Panc1 (cell line): ENCODE measurements around the gene CABP4.

Experiments
- POLR2AphosphoS5 ChIP-seq: IDR thresholded peaks from 2 replicates; pipeline ENCODE4 v1.6.1; 2012; ENCODE audit warnings: mild to moderate bottlenecking, low read depth, low read length, moderate library complexity
- TF ChIP-seq, protein P1 (sequence below), 2 experiments: IDR thresholded peaks; 2 replicates each; pipeline ENCODE4 v1.6.1; 2011 to 2012; ENCODE audit warnings: low read depth in 2 of 2, control low read depth in 1 of 2, low read length in 1 of 2, mild to moderate bottlenecking in 1 of 2, moderate library complexity in 1 of 2; ENCODE audit not compliant: insufficient read depth in 1 of 2
- TF ChIP-seq, protein P2 (sequence below): fragments of 450-650 bp; IDR thresholded peaks from 2 replicates; pipeline ENCODE4 v1.5.1; 2017; ENCODE audit warnings: mild to moderate bottlenecking

DNA sequence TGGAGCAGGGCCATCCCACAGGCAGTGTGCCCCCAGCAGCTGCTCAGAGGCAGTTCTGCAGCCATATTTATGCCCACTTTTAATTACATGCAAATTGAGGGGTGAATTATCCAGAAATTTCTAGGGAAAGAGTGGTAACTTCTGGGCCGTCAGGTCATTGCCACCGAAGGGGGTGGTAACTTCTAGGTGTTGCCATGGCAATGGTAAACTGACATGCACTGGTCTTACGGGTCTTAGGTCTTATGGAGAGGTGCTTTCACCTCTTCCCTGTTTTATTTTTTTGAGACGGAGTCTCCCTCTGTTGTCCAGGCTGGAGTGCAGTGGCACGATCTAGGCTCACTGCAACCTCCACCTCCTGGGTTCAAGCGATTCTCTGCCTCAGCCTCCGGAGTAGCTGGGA lies 17.7 kb downstream of the CABP4 start:
- TF ChIP-seq, protein P1, sequence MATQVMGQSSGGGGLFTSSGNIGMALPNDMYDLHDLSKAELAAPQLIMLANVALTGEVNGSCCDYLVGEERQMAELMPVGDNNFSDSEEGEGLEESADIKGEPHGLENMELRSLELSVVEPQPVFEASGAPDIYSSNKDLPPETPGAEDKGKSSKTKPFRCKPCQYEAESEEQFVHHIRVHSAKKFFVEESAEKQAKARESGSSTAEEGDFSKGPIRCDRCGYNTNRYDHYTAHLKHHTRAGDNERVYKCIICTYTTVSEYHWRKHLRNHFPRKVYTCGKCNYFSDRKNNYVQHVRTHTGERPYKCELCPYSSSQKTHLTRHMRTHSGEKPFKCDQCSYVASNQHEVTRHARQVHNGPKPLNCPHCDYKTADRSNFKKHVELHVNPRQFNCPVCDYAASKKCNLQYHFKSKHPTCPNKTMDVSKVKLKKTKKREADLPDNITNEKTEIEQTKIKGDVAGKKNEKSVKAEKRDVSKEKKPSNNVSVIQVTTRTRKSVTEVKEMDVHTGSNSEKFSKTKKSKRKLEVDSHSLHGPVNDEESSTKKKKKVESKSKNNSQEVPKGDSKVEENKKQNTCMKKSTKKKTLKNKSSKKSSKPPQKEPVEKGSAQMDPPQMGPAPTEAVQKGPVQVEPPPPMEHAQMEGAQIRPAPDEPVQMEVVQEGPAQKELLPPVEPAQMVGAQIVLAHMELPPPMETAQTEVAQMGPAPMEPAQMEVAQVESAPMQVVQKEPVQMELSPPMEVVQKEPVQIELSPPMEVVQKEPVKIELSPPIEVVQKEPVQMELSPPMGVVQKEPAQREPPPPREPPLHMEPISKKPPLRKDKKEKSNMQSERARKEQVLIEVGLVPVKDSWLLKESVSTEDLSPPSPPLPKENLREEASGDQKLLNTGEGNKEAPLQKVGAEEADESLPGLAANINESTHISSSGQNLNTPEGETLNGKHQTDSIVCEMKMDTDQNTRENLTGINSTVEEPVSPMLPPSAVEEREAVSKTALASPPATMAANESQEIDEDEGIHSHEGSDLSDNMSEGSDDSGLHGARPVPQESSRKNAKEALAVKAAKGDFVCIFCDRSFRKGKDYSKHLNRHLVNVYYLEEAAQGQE (IDR thresholded peaks at IDR 0.05; ENCODE audit: insufficient read depth in 1 of 2, low read depth in 2 of 2, low read length in 1 of 2), result no peak
- TF ChIP-seq, protein P2, sequence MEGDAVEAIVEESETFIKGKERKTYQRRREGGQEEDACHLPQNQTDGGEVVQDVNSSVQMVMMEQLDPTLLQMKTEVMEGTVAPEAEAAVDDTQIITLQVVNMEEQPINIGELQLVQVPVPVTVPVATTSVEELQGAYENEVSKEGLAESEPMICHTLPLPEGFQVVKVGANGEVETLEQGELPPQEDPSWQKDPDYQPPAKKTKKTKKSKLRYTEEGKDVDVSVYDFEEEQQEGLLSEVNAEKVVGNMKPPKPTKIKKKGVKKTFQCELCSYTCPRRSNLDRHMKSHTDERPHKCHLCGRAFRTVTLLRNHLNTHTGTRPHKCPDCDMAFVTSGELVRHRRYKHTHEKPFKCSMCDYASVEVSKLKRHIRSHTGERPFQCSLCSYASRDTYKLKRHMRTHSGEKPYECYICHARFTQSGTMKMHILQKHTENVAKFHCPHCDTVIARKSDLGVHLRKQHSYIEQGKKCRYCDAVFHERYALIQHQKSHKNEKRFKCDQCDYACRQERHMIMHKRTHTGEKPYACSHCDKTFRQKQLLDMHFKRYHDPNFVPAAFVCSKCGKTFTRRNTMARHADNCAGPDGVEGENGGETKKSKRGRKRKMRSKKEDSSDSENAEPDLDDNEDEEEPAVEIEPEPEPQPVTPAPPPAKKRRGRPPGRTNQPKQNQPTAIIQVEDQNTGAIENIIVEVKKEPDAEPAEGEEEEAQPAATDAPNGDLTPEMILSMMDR, result no peak
- TF ChIP-seq POLR2AphosphoS5, result no peak
